ENCODE measurements around the gene CASK.

The CASK gene

GRCh38 chrX:41827886-41828285, 95.5 kb downstream of the CASK start:
- Histone ChIP-seq H3K4me3 (replicated peaks; ENCODE audit: insufficient read depth, low read length) (no peak overlapping the region), H3K27me3 (ENCODE audit: insufficient read depth, poor library complexity, severe bottlenecking) (no peaks in the 10 kb centered on the region), H3K27ac (replicated peaks) (no peak overlapping the region)
- DNase-seq (ENCODE audit: low read depth in 1 of 2, low spot score in 1 of 2), result no peak
- TF ChIP-seq GABPA (IDR thresholded peaks at IDR 0.05; ENCODE audit: low read depth) (no peak), SPI1 (IDR thresholded peaks at IDR 0.05; ENCODE audit: borderline replicate concordance, low read depth) (no peak), CTCF (IDR thresholded peaks at IDR 0.05; ENCODE audit: insufficient read depth, low read length) (no peak)

- DNase-seq (ENCODE audit: low read depth in 1 of 2, low spot score in 1 of 2), result no peak
- no peak overlapping the region for H3K4me3 ChIP-seq (replicated peaks; ENCODE audit: insufficient read depth, low read length)
- H3K27me3 ChIP-seq (ENCODE audit: insufficient read depth, poor library complexity, severe bottlenecking), result no peaks in the 10 kb centered on the region
- TF ChIP-seq POLR2AphosphoS5 (IDR thresholded peaks at IDR 0.05; ENCODE audit: low read depth), result no peak
- no peak for TF ChIP-seq REST (IDR thresholded peaks at IDR 0.05; ENCODE audit: insufficient replicate concordance, low read depth)
- no peak overlapping the region for H3K27ac ChIP-seq (replicated peaks)
These were observed 97.6 kb downstream of the CASK start for GRCh38 chrX:41825796-41826195.

GRCh38 chrX:41824551-41824950, 98.8 kb downstream of the CASK start:
- Histone ChIP-seq H3K27me3 (ENCODE audit: insufficient read depth, poor library complexity, severe bottlenecking) (no peaks in the 10 kb centered on the region), H3K4me3 (replicated peaks; ENCODE audit: insufficient read depth, low read length) (no peak overlapping the region), H3K27ac (replicated peaks) (no peak overlapping the region)
- DNase-seq (ENCODE audit: low read depth in 1 of 2, low spot score in 1 of 2), result no peak
- TF ChIP-seq GABPA (IDR thresholded peaks at IDR 0.05; ENCODE audit: low read depth), result no peak
- no peak for TF ChIP-seq SPI1 (IDR thresholded peaks at IDR 0.05; ENCODE audit: borderline replicate concordance, low read depth)
- TF ChIP-seq POLR2AphosphoS5 (IDR thresholded peaks at IDR 0.05; ENCODE audit: low read depth), result no peak
- no peak for TF ChIP-seq REST (IDR thresholded peaks at IDR 0.05; ENCODE audit: insufficient replicate concordance, low read depth)
- TF ChIP-seq CTCF (IDR thresholded peaks at IDR 0.05; ENCODE audit: insufficient read depth, low read length), result no peak

DNA sequence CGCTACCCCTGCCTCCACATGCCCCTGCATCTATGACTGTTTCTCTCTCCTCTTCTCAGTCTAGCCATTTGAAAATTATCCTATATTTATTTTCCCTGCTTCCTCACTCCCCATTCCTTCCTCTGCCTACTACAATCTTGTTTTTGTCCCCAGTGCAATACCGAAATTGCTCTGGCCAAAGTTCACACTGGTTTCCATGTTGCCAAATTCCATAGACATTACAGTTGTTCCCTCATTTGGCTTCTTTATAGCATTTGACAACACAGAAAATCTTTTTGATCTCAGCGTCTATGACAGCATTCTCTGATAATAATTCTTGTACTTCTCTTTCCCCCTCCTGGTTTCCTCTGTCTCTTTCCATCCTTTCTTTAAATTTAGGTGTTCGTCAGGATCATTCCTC, 100.0 kb downstream of the CASK start:
- H3K4me3 ChIP-seq (replicated peaks; ENCODE audit: insufficient read depth, low read length), result no peak overlapping the region
- no peak for DNase-seq (ENCODE audit: low read depth in 1 of 2, low spot score in 1 of 2)

More for the DNA sequence above, 100.0 kb downstream of the CASK start:
- TF ChIP-seq CTCF (IDR thresholded peaks at IDR 0.05; ENCODE audit: insufficient read depth, low read length), result no peak
- no peak for TF ChIP-seq REST (IDR thresholded peaks at IDR 0.05; ENCODE audit: insufficient replicate concordance, low read depth)
- TF ChIP-seq POLR2AphosphoS5 (IDR thresholded peaks at IDR 0.05; ENCODE audit: low read depth), result no peak
- no peak for TF ChIP-seq GABPA (IDR thresholded peaks at IDR 0.05; ENCODE audit: low read depth)
- no peak for TF ChIP-seq SPI1 (IDR thresholded peaks at IDR 0.05; ENCODE audit: borderline replicate concordance, low read depth)
- Histone ChIP-seq H3K27ac (replicated peaks) (no peak overlapping the region), H3K27me3 (ENCODE audit: insufficient read depth, poor library complexity, severe bottlenecking) (no peaks in the 10 kb centered on the region)
